ENCODE results near the gene ZNF69. TPM values are rescaled to one million over a fixed set of nuclear protein-coding genes. Genes with fewer than 3 reads are reported as not detected.
"Not testable (repeated sequence)": the region's sequence is repeated elsewhere in the genome, so short reads cannot be mapped to it uniquely, and the experiment has no call there.

Gene ZNF69
- total RNA-seq, 1 experiment from 2014 or later: 4.4 TPM

- ChIA-PET CTCF (no interaction called here), POLR2A (ENCODE audit: unreplicated experiment) (no interaction called here)
- Histone ChIP-seq H3K79me2 (ENCODE audit: low read depth) (no peaks in the 10 kb centered on the region), H3K9me2 (ENCODE audit: insufficient read depth) (no peaks in the 10 kb centered on the region), H3K27me3 (ENCODE audit: insufficient read depth, low read depth) (peaks cover 11% of the 10 kb centered on the region; the same call in 1 of the 2 replicates), H3K36me3 (ENCODE audit: low read depth) (no peaks in the 10 kb centered on the region), H4K20me1 (ENCODE audit: insufficient read depth) (no peaks in the 10 kb centered on the region), H3K27ac (no peak overlapping the region), H3K4me3 (no peak overlapping the region), H3K4me1 (replicated peaks; ENCODE audit: insufficient read depth) (no peaks in the 10 kb centered on the region), H2AFZ (no peak overlapping the region), H3K4me2 (no peak overlapping the region), H3K9me3 (ENCODE audit: insufficient read depth, low read depth) (no peaks in the 10 kb centered on the region; the same call in 1 of the 2 replicates), H3F3A (ENCODE audit: insufficient read depth, low read depth) (no peaks in the 10 kb centered on the region)
- BruUV-seq (replicated peaks): no TSS peak
- intact Hi-C loops (cut with micrococcal nuclease; ENCODE audit: unreplicated experiment): no loop called here
- DNase-seq: no peak
- TF ChIP-seq CTCF (conservative IDR thresholded peaks at IDR 0.05) (no peak), EZH2 (IDR thresholded peaks at IDR 0.05; ENCODE audit: low read depth) (no peak)
Observed at GRCh38 chr19:11894851-11895250, 7.3 kb downstream of the ZNF69 start.

- Histone ChIP-seq H3K9me2 (ENCODE audit: insufficient read depth) (no peaks in the 10 kb centered on the region), H3K27ac (no peak overlapping the region), H3K36me3 (ENCODE audit: low read depth) (no peaks in the 10 kb centered on the region), H4K20me1 (ENCODE audit: insufficient read depth) (no peaks in the 10 kb centered on the region), H3K4me1 (replicated peaks; ENCODE audit: insufficient read depth) (no peaks in the 10 kb centered on the region), H3K27me3 (ENCODE audit: insufficient read depth, low read depth) (peaks cover 26% of the 10 kb centered on the region; the same call in 1 of the 2 replicates), H3K4me2 (no peak overlapping the region), H3K79me2 (ENCODE audit: low read depth) (no peaks in the 10 kb centered on the region), H3K9me3 (ENCODE audit: insufficient read depth, low read depth) (peaks cover 27% of the 10 kb centered on the region), H3K4me3 (no peak overlapping the region), H3F3A (ENCODE audit: insufficient read depth, low read depth) (no peaks in the 10 kb centered on the region), H2AFZ (no peak overlapping the region)
- no TSS peak for BruUV-seq (replicated peaks)
- DNase-seq: no peak
- no peak for TF ChIP-seq EZH2 (IDR thresholded peaks at IDR 0.05; ENCODE audit: low read depth)
- TF ChIP-seq CTCF (conservative IDR thresholded peaks at IDR 0.05): no peak; the same call in 1 of the 2 replicates
- intact Hi-C loops (cut with micrococcal nuclease; ENCODE audit: unreplicated experiment): no loop called here
- ChIA-PET CTCF (no interaction called here), POLR2A (ENCODE audit: unreplicated experiment) (no interaction called here)
Observed at GRCh38 chr19:11902228-11902627, 14.6 kb downstream of the ZNF69 start.

GRCh38 chr19:11905928-11906327 is 18.3 kb downstream of the ZNF69 start:
- no peak for TF ChIP-seq CTCF (conservative IDR thresholded peaks at IDR 0.05)
- TF ChIP-seq EZH2 (IDR thresholded peaks at IDR 0.05; ENCODE audit: low read depth): no peak
- POLR2A ChIA-PET (ENCODE audit: unreplicated experiment): no interaction called here
- H3K4me1 ChIP-seq (replicated peaks; ENCODE audit: insufficient read depth): no peaks in the 10 kb centered on the region
- DNase-seq: no peak
- CTCF ChIA-PET: no interaction called here
- no peaks in the 10 kb centered on the region for H3K79me2 ChIP-seq (ENCODE audit: low read depth)
- H3F3A ChIP-seq (ENCODE audit: insufficient read depth, low read depth): no peaks in the 10 kb centered on the region
- H3K4me3 ChIP-seq: no peak overlapping the region
- H3K36me3 ChIP-seq (ENCODE audit: low read depth): no peaks in the 10 kb centered on the region
- no TSS peak for BruUV-seq (replicated peaks)
- H3K4me2 ChIP-seq: no peak overlapping the region
- intact Hi-C loops (cut with micrococcal nuclease; ENCODE audit: unreplicated experiment): no loop called here
- H3K27ac ChIP-seq: no peak overlapping the region
- no peaks in the 10 kb centered on the region for H3K9me2 ChIP-seq (ENCODE audit: insufficient read depth)
- no peak overlapping the region for H2AFZ ChIP-seq
- peaks cover 34% of the 10 kb centered on the region for H3K9me3 ChIP-seq (ENCODE audit: insufficient read depth, low read depth)
- H3K27me3 ChIP-seq (ENCODE audit: insufficient read depth, low read depth): peaks cover 4% of the 10 kb centered on the region; the same call in 1 of the 2 replicates
- H4K20me1 ChIP-seq (ENCODE audit: insufficient read depth): no peaks in the 10 kb centered on the region

- DNase-seq; intact Hi-C loops (cut with micrococcal nuclease; ENCODE audit: unreplicated experiment); H4K20me1 ChIP-seq (ENCODE audit: insufficient read depth); POLR2A ChIA-PET (ENCODE audit: unreplicated experiment); H3K36me3 ChIP-seq (ENCODE audit: low read depth); H3K4me3 ChIP-seq; H3K4me2 ChIP-seq; H3K79me2 ChIP-seq (ENCODE audit: low read depth); BruUV-seq (replicated peaks); H3F3A ChIP-seq (ENCODE audit: insufficient read depth, low read depth); CTCF ChIA-PET; H3K4me1 ChIP-seq (replicated peaks; ENCODE audit: insufficient read depth); H3K27me3 ChIP-seq (ENCODE audit: insufficient read depth, low read depth); H2AFZ ChIP-seq; H3K27ac ChIP-seq; H3K9me2 ChIP-seq (ENCODE audit: insufficient read depth): not testable (repeated sequence)
- peaks cover 12% of the 10 kb centered on the region; the same call in 1 of the 2 replicates for H3K9me3 ChIP-seq (ENCODE audit: insufficient read depth, low read depth)
Observed at GRCh38 chr19:11911937-11912336, 24.4 kb downstream of the ZNF69 start.

- POLR2A ChIA-PET (ENCODE audit: unreplicated experiment); intact Hi-C loops (cut with micrococcal nuclease; ENCODE audit: unreplicated experiment); H3F3A ChIP-seq (ENCODE audit: insufficient read depth, low read depth); H4K20me1 ChIP-seq (ENCODE audit: insufficient read depth); BruUV-seq (replicated peaks); H2AFZ ChIP-seq; H3K4me2 ChIP-seq; H3K27ac ChIP-seq; H3K4me1 ChIP-seq (replicated peaks; ENCODE audit: insufficient read depth); H3K9me2 ChIP-seq (ENCODE audit: insufficient read depth); H3K79me2 ChIP-seq (ENCODE audit: low read depth); H3K4me3 ChIP-seq; H3K9me3 ChIP-seq (ENCODE audit: insufficient read depth, low read depth); H3K36me3 ChIP-seq (ENCODE audit: low read depth); H3K27me3 ChIP-seq (ENCODE audit: insufficient read depth, low read depth); DNase-seq: not testable (repeated sequence)
- CTCF ChIA-PET: interaction anchor here (0.7 kb wide), 1 partner anchor 80 kb away, joined by 13 read pairs; no protein-coding TSS in a partner anchor
Observed at GRCh38 chr19:11914417-11915051, 27.0 kb downstream of the ZNF69 start.
